GM12864 (cell line): ENCODE data around the gene TCF7L2.

ENCODE experiments used
- DNase-seq: peaks from one replicate; pipeline ENCODE4 v3.0.0-alpha.2; 2011; ENCODE audit warnings: low read depth
- H3K4me3 ChIP-seq: 2 replicates; pipeline ENCODE4 v1.5.1; 2011; ENCODE audit warnings: mild to moderate bottlenecking, low read depth, low read length, control low read depth
- CTCF ChIP-seq: IDR thresholded peaks from 2 replicates; pipeline ENCODE4 v1.5.1; 2011; ENCODE audit warnings: low read depth, mild to moderate bottlenecking, moderate library complexity, low read length, control low read depth, inconsistent platforms; ENCODE audit errors: missing control alignments

TCF7L2 gene

DNA sequence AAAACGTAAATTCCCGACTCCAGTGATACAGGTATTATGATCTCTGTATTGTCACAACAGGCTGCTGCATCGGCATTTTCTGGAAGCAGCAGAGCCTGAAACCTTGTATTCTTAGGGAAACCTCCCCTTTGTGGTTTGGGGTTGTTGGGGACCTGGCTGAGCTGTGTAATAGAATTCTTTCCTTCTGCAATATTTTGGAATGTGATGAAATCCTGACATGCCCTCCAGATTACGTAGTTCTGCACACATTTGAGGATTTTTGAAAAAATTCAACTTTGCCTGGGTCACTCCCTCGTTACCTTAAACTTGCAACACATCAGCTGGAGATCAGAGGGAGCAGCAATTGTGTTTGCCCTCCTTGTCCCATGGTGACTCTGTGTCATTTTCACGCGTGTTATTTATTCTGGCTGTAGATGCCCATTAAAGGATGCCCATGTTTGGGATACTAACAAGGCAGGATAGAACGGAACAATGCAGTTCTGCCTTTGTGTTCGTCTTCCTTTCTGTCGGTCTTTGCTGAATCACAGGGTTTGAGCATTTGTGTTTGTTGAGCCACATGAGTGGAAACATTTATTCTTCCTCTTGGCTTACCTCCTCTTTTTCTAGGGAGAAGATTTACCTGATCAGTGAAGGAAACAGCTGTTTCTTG, 181.7 kb downstream of the TCF7L2 start:
- no peak for DNase-seq
- no peak for TF ChIP-seq CTCF
- no peak overlapping the region for H3K4me3 ChIP-seq

DNA sequence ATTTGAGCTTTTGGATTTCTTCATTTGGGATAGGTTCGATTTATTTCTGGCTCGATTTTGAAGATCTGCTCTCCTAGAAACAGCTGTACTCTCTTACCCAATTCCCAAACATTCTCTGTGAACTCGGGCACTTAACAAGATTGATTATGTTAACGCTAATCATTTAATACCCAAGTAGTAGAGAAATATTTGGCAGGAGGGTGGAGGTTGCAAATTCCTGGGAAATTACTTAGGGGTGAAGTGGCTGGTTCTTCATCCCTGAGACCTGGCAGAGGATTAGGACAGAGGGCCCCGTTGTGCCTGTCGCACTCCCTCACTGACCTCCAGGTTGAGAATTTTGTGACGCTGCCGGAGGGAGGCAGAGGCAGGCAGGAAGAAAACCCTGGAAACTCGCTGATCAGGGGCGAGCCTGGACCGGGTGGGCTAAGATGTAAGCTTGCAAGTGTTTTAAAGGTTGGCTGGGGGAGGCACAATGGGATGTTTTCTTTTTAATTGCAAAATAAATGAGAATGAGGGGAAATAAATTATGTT, 182.6 kb downstream of the TCF7L2 start:
- no peak for DNase-seq
- no peak overlapping the region for H3K4me3 ChIP-seq
- no peak for TF ChIP-seq CTCF

- DNase-seq = no peak
- TF ChIP-seq CTCF = no peak
- H3K4me3 ChIP-seq = no peak overlapping the region
These were observed 183.6 kb downstream of the TCF7L2 start for GRCh38 chr10:113133497-113134115.

DNA sequence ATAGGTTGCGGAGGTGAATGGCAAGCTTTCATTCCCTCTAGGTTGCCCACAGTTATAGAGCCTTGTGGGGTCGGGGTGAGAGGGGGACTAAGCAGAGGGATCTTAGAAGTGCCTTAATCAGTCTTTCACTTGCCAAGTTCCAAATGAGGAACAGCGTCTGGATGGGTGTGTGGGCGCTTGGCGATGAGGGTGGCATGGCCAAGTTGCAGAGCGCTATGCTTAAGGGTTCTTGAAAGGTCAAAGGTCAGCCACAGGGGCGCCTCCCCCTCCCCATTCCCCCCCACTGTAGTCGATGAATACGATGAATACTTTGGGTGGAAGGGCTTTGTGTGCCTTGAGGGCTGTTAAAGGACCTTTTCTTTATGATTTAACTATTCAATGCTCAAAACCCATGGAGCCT, 185.0 kb downstream of the TCF7L2 start:
- DNase-seq = no peak
- no peak overlapping the region for H3K4me3 ChIP-seq
- TF ChIP-seq CTCF = no peak

DNA sequence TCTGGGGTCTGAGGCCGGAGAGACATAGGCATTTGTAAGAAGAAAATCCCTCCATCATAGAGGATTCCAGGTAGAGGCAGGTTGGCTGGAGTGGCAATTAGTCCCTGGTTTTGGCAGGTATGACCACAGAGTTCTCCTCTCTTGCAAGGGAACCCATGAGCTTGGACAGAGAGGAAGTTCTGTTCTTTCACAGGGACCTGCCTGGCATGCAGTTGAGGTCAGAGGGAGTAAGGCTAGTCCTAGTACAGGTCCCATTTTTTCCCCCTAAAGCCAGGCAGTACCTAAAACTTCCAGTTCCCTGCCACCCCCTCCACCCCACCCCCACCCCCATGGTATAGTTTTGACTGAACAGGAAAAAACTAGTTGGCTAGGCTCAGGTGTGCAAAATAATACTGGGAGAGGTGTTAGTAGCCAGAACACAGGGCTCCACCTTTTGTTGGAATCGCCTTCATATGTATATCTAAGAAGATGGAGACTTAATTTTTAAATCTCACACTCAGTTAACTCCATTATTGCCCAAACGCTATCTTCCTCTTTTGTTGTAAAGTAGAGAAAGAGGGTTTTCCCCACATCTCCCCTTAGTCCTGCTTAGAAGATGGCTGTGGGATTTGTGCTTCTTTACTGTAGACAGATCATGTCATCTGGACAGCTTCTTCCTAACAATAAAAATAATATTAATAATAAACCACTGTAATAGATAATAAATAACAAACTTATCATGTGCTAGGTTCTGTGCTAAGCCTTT, 188.1 kb downstream of the TCF7L2 start:
- DNase-seq = no peak
- H3K4me3 ChIP-seq = no peak overlapping the region
- no peak for TF ChIP-seq CTCF

GRCh38 chr10:113138937-113139585, 189.0 kb downstream of the TCF7L2 start:
- no peak for TF ChIP-seq CTCF
- no peak for DNase-seq
- H3K4me3 ChIP-seq = no peak overlapping the region
